ENCODE data around the gene ACSF3. TPM values are rescaled to one million over a fixed set of nuclear protein-coding genes. Genes with fewer than 3 reads are reported as not detected.

Gene ACSF3
- total RNA-seq, 2 experiments from 2014 or later: 53.0 to 53.7 TPM

DNA sequence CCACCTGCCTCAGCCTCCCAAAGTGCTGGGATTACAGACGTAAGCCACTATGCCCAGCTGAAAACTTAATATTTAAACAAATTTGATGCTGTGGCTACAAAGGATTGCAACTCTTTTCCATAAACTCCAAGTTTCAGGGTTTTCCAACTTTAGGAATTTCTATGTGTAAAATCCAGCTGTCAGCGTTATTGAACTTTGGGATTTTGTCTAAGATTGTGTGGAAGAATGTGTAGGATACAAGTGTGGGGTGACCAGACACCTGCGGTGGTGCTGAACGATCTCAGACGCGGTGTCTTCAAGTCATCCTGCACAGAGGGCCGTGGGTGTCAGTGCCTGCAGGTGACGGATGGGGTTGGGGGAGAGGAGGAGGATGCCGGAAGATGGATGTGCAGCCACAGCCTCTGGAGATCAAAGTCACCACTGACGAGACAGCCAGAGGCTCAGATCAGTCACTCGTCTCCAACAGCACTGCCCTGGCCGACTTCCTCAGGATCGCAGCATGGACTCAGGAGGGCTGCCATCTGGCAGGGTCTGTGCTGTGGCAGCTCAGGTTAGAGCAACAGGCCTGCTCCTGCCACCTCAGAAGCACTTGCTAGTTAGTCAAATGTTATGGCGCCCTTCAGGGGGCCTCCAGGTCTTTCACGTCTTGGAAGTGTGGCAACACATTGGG, 13.0 kb downstream of the ACSF3 start:
- ATAC-seq (ENCODE audit: low read depth) (no peak), DNase-seq (no peak)
- Mint-ChIP-seq H3K27me3 (no peaks in the 10 kb centered on the region), H3K4me1 (peaks cover 5% of the 10 kb centered on the region), H3K9me3 (no peaks in the 10 kb centered on the region), H3K36me3 (peaks cover 18% of the 10 kb centered on the region), H3K27ac (no peak overlapping the region), H3K4me3 (no peak overlapping the region)
- POLR2A ChIA-PET: interaction anchor here (0.6 to 1.9 kb wide), 2 partner anchors 10 to 1757 kb away, joined by 3 to 9 read pairs; no protein-coding TSS in a partner anchor

GRCh38 chr16:89107203-89107582, 13.5 kb downstream of the ACSF3 start:
- no peaks in the 10 kb centered on the region for H3K9me3 Mint-ChIP-seq
- H3K27me3 Mint-ChIP-seq: no peaks in the 10 kb centered on the region
- ATAC-seq (ENCODE audit: low read depth): no peak
- H3K4me3 Mint-ChIP-seq: no peak overlapping the region
- H3K4me1 Mint-ChIP-seq: peaks cover 5% of the 10 kb centered on the region
- no peak for DNase-seq
- H3K27ac Mint-ChIP-seq: no peak overlapping the region
- peaks cover 18% of the 10 kb centered on the region for H3K36me3 Mint-ChIP-seq
- POLR2A ChIA-PET: no interaction called here

GRCh38 chr16:89108416-89108815, 14.8 kb downstream of the ACSF3 start:
- ATAC-seq (ENCODE audit: low read depth) (no peak), DNase-seq (no peak)
- H3K9me3 Mint-ChIP-seq: no peaks in the 10 kb centered on the region
- POLR2A ChIA-PET: no interaction called here
- H3K36me3 Mint-ChIP-seq: peaks cover 15% of the 10 kb centered on the region
- no peak overlapping the region for H3K27ac Mint-ChIP-seq
- no peak overlapping the region for H3K4me3 Mint-ChIP-seq
- no peaks in the 10 kb centered on the region for H3K27me3 Mint-ChIP-seq
- peaks cover 5% of the 10 kb centered on the region for H3K4me1 Mint-ChIP-seq

DNA sequence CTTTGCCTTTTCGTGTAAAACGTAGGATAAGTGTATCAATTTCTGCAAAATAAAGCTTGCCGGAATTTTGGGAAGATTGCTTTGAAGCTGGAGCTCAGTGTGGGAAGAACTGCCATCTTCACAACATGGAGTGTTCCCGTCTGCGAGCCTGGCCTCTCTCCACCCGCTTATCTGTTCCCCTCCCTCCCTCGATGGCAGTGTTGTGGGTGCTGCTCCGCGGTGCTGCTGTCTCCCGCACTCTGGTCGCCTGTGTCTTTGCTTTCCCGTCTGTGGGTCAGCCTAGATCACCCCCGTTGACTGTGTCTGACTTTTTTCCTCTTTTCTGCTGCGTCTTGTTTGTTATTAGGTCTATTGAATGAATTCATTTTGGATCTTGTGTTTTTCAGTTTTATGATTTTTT, 17.0 kb downstream of the ACSF3 start:
- H3K27me3 Mint-ChIP-seq: no peaks in the 10 kb centered on the region
- no peak for DNase-seq
- peaks cover 21% of the 10 kb centered on the region for H3K36me3 Mint-ChIP-seq
- H3K4me1 Mint-ChIP-seq: peaks cover 21% of the 10 kb centered on the region
- no peaks in the 10 kb centered on the region for H3K9me3 Mint-ChIP-seq
- POLR2A ChIA-PET: no interaction called here
- no peak overlapping the region for H3K4me3 Mint-ChIP-seq
- no peak overlapping the region for H3K27ac Mint-ChIP-seq
- ATAC-seq (ENCODE audit: low read depth): no peak

DNA sequence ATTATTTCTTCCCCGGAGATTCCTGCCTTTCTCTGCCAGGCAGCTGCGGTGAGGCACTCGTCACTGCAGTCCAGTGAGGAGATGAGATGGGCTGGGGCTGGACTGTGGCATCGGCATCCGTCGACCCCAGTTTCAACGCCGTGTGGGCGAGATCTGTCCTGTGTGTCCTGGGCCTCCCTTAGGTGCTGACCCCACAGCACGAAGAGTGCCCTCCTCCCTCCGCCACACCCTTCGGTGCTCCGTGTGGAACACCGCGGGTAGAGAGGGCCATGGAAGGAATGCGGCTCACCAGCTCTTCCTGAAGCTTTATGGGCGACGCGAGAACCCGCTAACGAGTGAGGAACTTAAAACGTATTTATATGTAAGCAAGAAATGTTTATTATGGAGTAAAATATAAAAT, 17.6 kb downstream of the ACSF3 start:
- Mint-ChIP-seq H3K36me3 (peaks cover 21% of the 10 kb centered on the region), H3K27ac (no peak overlapping the region)

DNA sequence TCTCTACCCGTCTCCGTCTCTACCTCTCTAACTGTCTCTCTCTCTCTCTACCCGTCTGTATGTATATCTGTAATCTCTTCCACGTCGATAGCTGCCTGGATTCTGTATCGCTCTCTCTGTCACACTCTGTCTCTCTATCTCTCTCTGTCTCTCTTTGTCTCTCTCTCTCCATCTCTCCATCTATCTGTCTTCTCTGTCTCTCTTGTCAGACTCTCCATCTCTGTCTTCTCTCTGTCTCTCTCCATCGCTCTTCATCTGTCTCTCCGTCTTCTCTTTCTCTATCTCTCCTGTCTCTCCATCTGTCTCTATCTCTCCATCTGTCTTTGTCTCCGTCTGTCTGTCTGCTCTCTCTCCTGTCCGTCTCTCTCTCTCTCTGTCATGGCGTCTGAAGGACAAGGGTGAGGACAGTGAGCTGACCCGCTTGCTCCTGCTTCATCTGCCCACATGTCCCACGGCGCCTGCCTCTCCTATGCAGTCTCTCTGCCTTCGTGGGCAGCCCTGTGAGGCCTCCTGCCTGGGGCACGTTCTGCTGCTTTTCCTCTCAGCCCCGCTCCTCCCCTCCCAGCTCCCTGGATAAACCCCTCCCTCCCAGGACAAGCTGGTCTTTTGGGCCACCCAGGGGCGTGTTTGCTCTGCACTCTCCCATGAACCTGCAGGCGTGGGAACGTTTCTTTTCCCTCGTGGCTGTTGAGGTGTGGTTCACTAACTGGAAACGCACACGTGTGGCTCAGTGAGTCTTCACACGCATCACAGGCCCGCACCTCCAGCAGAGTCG, 18.9 kb downstream of the ACSF3 start:
- Mint-ChIP-seq H3K4me3 (no peak overlapping the region), H3K27ac (no peak overlapping the region), H3K4me1 (peaks cover 25% of the 10 kb centered on the region), H3K27me3 (no peaks in the 10 kb centered on the region), H3K36me3 (peaks cover 21% of the 10 kb centered on the region), H3K9me3 (no peaks in the 10 kb centered on the region)
- ATAC-seq (ENCODE audit: low read depth) (no peak), DNase-seq (peak; percentile 20)
- POLR2A ChIA-PET: no interaction called here

More for the DNA sequence above, 17.6 kb downstream of the ACSF3 start:
- POLR2A ChIA-PET: no interaction called here
- Mint-ChIP-seq H3K4me1 (peaks cover 26% of the 10 kb centered on the region), H3K27me3 (no peaks in the 10 kb centered on the region), H3K9me3 (no peaks in the 10 kb centered on the region), H3K4me3 (no peak overlapping the region)
- DNase-seq (no peak), ATAC-seq (ENCODE audit: low read depth) (no peak)

- H3K27ac Mint-ChIP-seq: no peak overlapping the region
- H3K4me3 Mint-ChIP-seq: no peak overlapping the region
Observed at GRCh38 chr16:89113152-89113547, 19.5 kb downstream of the ACSF3 start.

DNA sequence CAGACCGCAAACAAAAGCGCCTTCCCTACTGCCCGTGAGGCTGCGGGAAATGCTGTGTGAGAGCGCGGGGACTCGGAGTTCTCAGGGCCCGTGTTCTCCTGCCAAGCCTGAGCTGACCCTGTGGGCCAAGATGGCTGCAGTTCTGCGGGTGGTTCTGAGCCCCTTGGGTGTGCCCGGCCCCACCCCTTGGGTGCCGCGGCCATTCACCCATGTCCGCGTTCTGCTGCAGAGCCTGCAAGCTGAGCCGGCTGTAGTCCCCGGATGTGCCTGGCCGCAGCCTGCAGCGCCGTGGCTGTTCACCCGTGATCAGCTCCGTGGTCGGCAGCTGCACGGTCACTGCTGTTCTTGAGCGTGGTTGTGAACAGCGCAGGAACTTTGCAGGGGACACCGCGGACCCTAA, 20.0 kb downstream of the ACSF3 start:
- H3K4me3 Mint-ChIP-seq: no peak overlapping the region
- H3K27ac Mint-ChIP-seq: no peak overlapping the region
- POLR2A ChIA-PET: no interaction called here
- peaks cover 23% of the 10 kb centered on the region for H3K4me1 Mint-ChIP-seq
- no peaks in the 10 kb centered on the region for H3K27me3 Mint-ChIP-seq
- DNase-seq (peak; percentile 25), ATAC-seq (ENCODE audit: low read depth) (no peak)
- peaks cover 13% of the 10 kb centered on the region for H3K36me3 Mint-ChIP-seq
- H3K9me3 Mint-ChIP-seq: no peaks in the 10 kb centered on the region

More at GRCh38 chr16:89113152-89113547, 19.5 kb downstream of the ACSF3 start:
- H3K9me3 Mint-ChIP-seq: no peaks in the 10 kb centered on the region
- DNase-seq: no peak
- H3K27me3 Mint-ChIP-seq: no peaks in the 10 kb centered on the region
- H3K36me3 Mint-ChIP-seq: peaks cover 18% of the 10 kb centered on the region
- ATAC-seq (ENCODE audit: low read depth): no peak
- POLR2A ChIA-PET: no interaction called here
- H3K4me1 Mint-ChIP-seq: peaks cover 25% of the 10 kb centered on the region

GRCh38 chr16:89114159-89114981, 20.7 kb downstream of the ACSF3 start:
- H3K9me3 Mint-ChIP-seq: no peaks in the 10 kb centered on the region
- H3K27ac Mint-ChIP-seq: peak overlapping the region; percentile 90
- H3K4me1 Mint-ChIP-seq: peaks cover 23% of the 10 kb centered on the region
- peaks cover 12% of the 10 kb centered on the region for H3K36me3 Mint-ChIP-seq
- DNase-seq (peak; percentile 31), ATAC-seq (ENCODE audit: low read depth) (no peak)
- POLR2A ChIA-PET: interaction anchor here (1.0 to 2.3 kb wide), 4 partner anchors 16 to 257 kb away, joined by 3 to 10 read pairs (median 4); partner anchors contain the start of genes GALNS and TRAPPC2L
- peak overlapping the region; percentile 73 for H3K4me3 Mint-ChIP-seq
- no peaks in the 10 kb centered on the region for H3K27me3 Mint-ChIP-seq

GRCh38 chr16:89115216-89115861, 21.7 kb downstream of the ACSF3 start:
- Mint-ChIP-seq H3K36me3 (peaks cover 15% of the 10 kb centered on the region), H3K4me3 (peak overlapping the region; percentile 73), H3K9me3 (no peaks in the 10 kb centered on the region), H3K27me3 (no peaks in the 10 kb centered on the region), H3K4me1 (peaks cover 22% of the 10 kb centered on the region), H3K27ac (peak overlapping the region; percentile 90)
- DNase-seq (peak; percentile 80), ATAC-seq (ENCODE audit: low read depth) (peak; percentile 95)
- POLR2A ChIA-PET: interaction anchor here (1.0 to 2.3 kb wide), 5 partner anchors 17 to 258 kb away, joined by 3 to 10 read pairs (median 4); partner anchors contain the start of genes ACSF3, GALNS and TRAPPC2L

DNA sequence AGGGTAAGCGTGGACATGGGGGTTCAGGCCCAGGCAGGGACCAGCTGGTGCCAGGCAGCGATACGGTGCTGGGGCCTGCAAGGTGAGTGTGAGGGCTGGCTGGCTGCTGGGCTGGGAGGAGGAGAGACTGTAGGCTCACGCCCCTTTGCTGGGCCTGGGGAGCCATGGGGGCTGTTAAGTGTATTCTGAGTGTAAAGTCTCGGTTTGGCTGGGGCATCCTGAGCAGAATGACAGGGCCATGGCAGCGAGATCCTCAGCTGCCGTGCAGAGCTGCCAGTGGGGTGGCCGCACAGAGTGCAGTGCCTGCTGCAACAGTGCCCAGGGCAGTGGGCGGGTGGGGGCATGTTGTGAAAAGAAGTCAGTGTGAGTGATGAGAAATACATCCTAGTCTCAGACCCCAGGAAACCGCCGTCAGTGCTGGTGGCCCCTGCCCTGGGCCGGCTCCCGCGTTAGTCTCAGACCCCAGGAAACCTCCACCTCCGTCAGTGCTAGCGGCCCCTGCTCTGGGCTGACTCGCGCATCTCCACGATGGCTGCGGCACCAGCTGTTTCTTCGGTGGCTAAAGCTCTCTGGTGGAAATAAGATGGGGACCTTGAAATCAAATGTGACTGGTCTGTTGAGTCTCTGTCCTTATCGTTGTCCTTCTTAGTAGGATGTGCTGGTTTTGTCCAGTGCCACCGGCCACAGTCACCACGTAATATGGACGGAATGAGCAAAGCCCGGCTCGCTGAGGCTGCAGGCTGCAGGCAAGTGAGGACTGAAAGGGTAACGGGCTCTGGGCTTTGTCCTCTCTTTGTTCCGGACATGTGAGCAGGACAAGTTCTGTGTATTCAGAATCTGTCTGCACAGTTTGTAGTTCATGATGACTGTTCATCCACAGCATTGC, 22.9 kb downstream of the ACSF3 start:
- peaks cover 15% of the 10 kb centered on the region for H3K36me3 Mint-ChIP-seq
- DNase-seq: peak; percentile 34
- peak overlapping the region; percentile 90 for H3K27ac Mint-ChIP-seq
- no peaks in the 10 kb centered on the region for H3K27me3 Mint-ChIP-seq
- no peaks in the 10 kb centered on the region for H3K9me3 Mint-ChIP-seq
- ATAC-seq (ENCODE audit: low read depth): no peak
- H3K4me3 Mint-ChIP-seq: no peak overlapping the region
- POLR2A ChIA-PET: interaction anchor here (1.9 to 2.3 kb wide), 3 partner anchors 18 to 23 kb away, joined by 4 to 10 read pairs (median 6); partner anchors contain the start of gene ACSF3
- H3K4me1 Mint-ChIP-seq: peaks cover 22% of the 10 kb centered on the region

All from activated naive CD8-positive, alpha-beta T cell treated with anti-CD3 and anti-CD28 coated beads, Interleukin-2, amount 10 ng/mL, durations not matched to agents 7 days and 5 days (primary cell).